C4-2B (cell line): ENCODE measurements around the gene GSK3A.

ENCODE experiments used
- CTCF ChIP-seq: fragments of 450-650 bp; conservative IDR thresholded peaks from 2 replicates; pipeline ENCODE4 v1.5.1; 2017; ENCODE audit warnings: mild to moderate bottlenecking
- ZFX ChIP-seq: fragments of 450-650 bp; IDR thresholded peaks from 2 replicates; pipeline ENCODE4 v1.6.1; 2017

GRCh38 chr19:42226886-42227285 is 15.5 kb downstream of the GSK3A start:
- TF ChIP-seq CTCF (no peak), ZFX (no peak)
